ENCODE results near the gene RAB8A.
"Not testable (repeated sequence)": the region's sequence is repeated elsewhere in the genome, so short reads cannot be mapped to it uniquely, and the experiment has no call there.

Gene RAB8A

DNA sequence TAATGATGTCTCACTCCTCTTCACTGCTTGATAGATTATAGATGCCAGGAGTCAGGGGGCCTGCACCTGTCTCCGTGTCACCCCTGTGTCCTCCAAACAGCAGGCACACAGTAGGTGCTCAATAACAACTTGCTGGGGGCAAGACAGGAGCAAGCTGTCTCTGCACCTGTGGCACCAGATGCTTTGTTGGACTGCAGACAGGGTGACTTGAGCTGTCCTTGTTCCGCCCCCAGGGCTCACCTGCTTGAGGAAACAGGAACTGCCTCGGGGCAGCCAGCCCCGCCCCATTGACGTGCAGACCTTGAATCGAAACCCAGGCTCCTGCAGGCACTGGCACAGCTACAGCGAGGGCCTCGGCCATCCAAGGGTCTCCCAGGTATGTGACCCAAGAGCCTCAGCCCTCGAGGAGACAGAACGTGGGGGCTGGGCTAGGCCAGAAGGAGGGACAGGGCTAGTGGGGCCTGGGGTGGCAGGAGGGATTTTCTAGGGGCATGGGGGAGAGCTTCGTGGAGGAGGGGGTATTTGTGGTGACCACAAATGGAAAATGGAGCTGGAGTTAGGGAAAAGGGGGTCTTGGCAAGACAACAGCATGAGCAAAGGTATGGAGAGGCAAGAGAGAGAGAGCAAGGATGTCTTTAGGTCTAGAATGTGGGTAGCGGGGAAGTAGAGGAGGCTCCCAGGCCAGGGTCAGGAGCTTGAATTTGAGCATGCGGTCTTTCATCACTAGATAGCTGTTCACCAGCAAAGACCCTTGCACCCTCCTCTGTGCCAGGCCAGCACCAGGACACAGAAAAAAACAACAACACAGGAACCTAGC, 31.9 kb downstream of the RAB8A start, which contains the start of gene HSH2D:
HSH2D (plus strand) TSS at position 287 of the 817 bp plus-strand sequence. CDS start 5,066 bp downstream, outside the sequence.
- peak; percentile 85 for DNase-seq

- no peak for DNase-seq
These were observed 32.5 kb downstream of the RAB8A start for GRCh38 chr19:16144216-16144581.

GRCh38 chr19:16146112-16146511, 34.4 kb downstream of the RAB8A start:
- DNase-seq: no peak

- no peak for DNase-seq
These were observed 36.9 kb downstream of the RAB8A start for GRCh38 chr19:16148443-16149229.

DNA sequence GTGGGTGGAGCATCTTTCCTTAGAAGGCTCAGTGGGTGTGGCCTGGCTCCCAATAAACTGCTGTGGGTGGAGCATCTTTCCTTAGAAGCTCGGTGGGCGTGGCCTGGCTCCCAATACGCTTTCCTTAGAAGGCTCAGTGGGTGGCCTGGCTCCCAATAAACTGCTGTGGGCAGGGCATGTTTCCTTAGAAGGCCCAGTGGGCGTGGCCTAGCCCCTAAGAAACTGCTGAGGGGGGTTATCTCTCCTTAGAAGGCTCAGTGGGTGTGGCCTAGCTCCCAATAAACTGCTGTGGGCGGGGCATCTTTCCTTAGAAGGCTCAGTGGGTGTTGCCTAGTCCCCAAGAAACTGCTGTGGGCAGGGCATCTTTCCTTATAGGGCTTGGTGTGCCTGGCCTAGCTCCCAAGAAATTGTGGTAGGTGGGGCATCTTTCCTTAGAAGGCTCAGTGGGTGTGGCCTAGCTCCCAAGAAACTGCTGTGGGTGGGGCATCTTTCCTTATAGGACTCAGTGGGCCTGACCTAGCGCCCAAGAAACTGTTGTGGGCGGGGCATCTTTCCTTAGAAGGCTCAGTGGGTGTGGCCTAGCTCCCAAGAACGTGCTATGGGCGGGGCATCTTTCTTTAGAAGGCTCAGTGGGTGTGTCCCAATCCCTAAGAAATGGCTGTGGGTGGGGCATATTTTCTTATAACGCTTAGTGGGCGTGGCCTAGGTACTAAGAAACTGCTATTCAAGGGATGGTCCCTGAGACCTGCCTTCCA, 42.1 kb downstream of the RAB8A start:
- DNase-seq: no peak

DNA sequence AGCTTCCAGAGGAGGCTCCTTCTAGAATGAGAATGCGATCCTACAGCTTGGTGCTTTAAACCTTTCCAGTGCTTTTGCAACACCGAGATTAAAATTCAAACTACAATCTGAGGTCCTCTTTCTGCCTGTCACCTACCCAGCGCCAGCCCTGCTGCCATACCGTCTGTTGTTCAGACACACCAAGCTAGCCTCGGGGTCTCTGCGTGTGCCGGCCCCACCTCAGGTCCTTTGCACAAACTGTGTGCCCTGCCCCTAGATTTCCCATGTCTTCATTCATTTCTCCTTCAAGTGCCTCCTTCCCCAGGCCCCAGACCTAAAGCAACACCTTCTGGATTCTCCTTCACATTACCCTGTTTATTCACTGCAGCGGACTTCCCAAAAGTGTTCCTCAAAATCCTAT, 42.9 kb downstream of the RAB8A start:
- DNase-seq: no peak

DNA sequence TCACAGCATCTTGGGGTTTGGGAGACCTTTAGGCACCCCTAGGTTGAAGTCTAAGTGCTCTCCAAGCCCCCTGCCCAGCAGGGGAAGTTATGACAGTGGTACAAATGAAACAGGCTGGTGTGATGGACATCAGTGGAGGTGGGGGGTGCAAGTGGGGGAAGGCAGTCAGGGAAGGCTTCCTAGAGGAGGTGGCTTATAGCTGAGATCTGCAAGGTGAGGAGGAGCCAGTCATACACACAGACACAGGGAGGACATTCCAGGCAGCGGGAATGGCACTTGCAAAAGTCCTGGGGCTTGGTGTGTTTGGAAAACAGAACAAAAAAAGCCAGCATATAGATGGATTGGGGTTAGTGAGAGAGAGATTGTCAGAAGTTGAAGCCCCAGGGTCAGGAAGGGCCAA, 43.4 kb downstream of the RAB8A start:
- DNase-seq: no peak

GRCh38 chr19:16156904-16157303, 45.2 kb downstream of the RAB8A start:
- no peak for DNase-seq

DNA sequence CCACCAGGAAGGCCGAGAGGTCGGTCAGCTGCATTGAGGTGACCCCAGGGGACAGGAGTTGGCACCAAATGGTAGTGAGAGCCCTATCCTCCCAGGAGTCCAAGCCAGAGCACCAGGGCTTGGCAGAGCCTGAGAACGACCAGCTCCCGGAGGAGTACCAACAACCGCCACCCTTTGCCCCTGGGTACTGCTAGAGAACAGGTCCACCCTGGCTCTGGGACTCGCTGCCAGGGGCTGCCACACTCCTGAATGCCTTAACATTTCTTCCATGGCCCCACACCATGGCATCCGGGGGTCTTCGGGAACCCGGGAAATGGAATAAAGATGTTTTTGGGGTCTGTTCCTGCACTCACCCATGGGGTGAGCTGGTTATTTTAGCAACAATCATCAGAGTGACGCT, 45.9 kb downstream of the RAB8A start:
- no peak for DNase-seq

GRCh38 chr19:16159655-16160054, 48.0 kb downstream of the RAB8A start:
- DNase-seq: no peak

GRCh38 chr19:16160445-16160942, 48.8 kb downstream of the RAB8A start:
- DNase-seq: peak; percentile 67

DNA sequence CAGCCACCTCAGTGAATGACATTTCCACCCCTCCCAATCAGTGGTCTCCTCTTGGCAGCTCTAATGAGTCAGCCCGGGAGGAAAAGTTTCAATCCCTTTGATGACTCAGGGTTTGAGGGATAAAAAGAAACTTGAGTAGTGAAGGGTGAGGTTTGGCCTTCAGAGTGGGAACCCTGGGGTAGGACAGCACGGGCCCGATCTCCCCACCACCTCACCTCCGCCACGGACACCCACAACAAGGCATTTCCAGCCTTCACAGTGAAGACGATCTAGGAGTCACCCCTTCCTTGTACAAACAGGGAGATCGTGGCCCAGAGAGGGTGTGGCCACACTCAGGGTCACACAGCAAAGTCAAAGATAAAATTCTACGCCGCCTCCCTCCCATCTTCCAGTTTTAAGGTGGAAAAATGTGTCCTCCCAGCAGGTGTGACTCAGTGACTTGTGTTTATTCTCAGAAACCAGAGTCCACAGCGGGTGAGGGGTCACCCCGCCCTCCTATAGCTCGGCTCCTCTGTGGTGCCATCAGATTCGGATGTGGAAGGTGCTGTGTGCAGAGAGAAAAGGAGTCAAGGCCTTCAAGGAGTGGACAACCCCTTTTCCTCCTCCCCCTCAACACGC, 49.4 kb downstream of the RAB8A start:
- peak; percentile 65 for DNase-seq

GRCh38 chr19:16161840-16162239, 50.2 kb downstream of the RAB8A start:
- DNase-seq: no peak

DNA sequence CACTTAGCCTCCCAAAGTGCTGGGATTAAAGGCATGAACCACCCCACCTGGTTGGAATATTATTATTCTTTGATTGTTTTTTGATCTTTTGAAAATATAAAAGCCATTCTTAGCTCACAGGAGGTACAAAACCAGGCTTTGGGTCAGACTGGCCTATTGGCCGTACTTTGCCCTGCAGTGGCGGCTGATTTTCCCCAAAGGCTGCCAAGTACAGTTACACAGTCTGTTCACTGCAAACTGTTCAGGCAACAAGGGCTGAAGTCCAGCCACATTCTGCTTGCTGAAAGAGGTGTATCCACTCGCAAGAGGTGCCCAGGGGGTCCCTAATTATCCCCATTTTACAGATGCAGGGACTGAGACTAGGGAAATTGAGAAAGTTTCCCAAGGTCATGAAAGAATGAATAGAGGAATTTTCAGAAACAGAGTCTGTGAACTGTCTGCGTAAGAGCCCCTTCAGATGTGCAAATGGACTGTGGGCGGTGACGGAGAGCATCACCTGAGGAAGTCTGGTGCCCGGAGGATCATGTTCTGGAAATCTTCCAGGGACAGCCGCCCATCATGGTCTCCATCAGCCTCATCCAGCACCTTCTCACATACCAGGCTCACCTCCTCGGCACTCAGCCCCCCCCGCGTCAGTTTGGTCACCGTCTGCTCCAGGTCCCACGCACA, 52.7 kb downstream of the RAB8A start:
- DNase-seq: no peak

DNA sequence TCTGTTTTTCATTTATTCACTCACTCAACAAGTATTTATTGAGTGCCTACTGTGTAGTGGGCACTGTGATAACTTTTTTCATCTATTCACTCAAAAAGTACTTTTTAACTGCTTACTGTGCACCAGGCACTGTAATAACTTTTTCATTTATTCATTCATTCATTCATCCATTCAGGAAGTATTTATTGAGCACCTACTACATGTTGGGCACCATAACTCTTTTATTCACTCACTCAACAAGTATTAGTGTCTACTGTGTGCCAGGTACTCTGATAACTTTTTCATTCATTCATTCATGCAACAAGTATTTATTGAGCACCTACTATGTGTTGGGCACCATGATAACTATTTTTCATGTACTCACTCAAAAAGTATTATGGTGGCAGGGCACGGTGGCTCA, 54.7 kb downstream of the RAB8A start:
- no peak for DNase-seq

DNA sequence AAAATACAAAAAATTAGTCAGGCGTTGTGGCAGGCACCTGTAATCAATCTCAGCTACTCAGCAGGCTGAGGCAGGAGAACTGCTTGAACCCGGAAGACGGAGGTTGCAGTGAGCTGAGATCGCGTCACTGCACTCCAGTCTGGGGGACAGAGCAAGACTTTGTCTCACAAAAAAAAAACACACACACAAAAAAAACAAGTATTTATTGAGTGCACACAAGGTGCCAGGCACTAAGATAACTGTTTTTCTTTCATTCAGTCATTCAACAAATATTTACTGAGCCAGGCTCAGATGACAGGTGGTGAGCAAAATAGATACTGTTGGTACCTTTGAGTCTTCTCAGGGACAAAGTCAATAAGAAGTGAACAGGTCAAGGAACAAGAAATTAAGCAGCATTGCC, 55.4 kb downstream of the RAB8A start:
- DNase-seq: no peak

GRCh38 chr19:16168465-16169081, 56.9 kb downstream of the RAB8A start:
- DNase-seq: no peak

DNA sequence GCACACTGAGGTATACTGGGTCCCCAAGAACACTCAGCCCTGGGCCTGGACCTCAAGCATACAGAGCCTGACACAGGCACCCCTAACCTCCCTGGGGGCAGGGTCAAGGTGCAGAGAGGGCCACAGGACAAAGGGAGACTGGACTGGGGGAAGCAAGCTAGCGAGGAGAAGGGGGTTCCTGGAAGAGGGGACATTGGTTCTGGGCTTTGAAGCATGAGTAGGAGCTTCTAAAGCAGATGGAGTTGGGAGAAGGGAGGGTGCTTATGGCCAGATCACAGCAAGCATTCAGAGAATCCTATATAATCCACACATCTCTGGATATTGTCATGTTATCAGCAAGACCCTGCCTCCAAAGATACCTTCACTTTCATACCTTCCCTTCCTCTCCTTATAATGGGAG, 58.4 kb downstream of the RAB8A start:
- DNase-seq: no peak

DNA sequence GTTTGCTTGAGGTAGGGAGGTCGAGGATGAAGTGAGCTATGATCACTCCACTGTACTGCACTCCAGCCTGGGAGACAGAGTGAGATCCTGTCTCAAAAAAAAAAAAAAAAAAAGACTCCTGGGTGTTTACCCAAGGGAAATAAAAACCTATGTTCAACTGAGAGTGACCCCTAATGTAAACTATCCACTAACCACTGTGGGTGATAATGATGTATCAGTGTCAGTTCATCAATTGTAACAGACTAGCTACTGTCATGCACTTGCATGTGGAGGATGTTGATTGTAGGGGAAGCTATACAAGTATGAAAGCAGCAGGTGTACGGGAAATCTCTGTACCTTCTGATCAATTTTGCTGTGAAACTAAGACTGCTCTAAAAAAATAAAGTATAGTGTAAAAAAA, 64.3 kb downstream of the RAB8A start:
- DNase-seq: no peak

DNA sequence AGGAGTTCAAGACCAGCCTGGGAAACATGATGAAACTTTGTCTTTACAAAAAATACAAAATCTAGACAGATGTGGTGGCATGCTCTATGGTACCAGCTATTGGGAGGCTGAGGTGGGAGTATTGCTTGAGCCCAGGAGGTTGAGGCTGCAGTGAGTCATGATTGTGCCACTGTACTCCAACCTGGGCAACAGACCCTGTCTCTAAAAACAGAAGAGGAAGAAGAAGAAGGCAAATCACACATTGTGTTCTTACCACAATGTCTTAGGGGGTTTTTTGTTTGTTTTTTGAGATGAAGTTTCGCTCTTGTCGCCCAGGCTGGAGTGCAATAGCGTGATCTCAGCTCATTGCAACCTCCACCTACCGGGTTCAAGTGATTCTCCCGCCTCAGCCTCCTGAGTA, 67.2 kb downstream of the RAB8A start:
- not testable (repeated sequence) for DNase-seq

DNA sequence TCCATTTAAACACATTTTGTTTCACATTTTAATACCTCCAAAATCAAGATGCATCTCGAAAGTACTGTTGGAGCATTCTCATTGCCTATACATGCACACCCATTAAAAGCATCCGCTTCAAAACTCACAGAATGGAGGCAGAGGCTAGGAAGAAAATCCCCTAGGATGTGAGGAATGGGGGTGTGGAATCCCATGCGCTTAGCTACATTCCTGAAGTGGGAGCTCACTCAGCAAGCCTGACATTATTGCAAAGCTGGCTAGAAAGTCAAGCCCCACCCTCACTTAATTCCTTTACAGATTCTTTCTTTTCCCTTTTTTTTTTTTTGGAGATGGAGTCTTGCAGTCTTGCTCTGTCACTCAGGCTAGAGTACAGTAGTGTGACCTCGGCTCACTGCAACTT, 68.9 kb downstream of the RAB8A start:
- DNase-seq: no peak
